HCT116 (cell line): ENCODE results near the gene SGK2. TPM values are rescaled to one million over a fixed set of nuclear protein-coding genes. Genes with fewer than 3 reads are reported as not detected.

Experiments used
- ATAC-seq: fragments of 200-7000 bp; cut with Tn5 transposase; 2 replicates; pipeline ENCODE4 v1.9.1; 2020; ENCODE audit warnings: mild to moderate bottlenecking, moderate library complexity
- BruUV-seq: library from RNA; stranded (reverse); fragments of 400-500 nt; replicated peaks from 2 replicates; lab custom pipeline; 2021; lab: Mats Ljungman, UMichigan
- CTCF ChIA-PET: fragments of 300-600 bp; sonication (Branson Sonifier 250); formaldehyde crosslinking; loops from one replicate; lab custom pipeline; 2021; ENCODE audit warnings: antibody characterized with exemption; lab: Charles Lee
- POLR2A ChIA-PET: fragments of 300-600, 350-600 bp; sonication (Branson Sonifier 250); formaldehyde crosslinking; loops from one replicate; lab custom pipeline; 2021; ENCODE audit warnings: antibody characterized with exemption; lab: Charles Lee
- RAD21 ChIA-PET, 2 experiments: fragments of 300-600 bp; sonication (Branson Sonifier 250); formaldehyde crosslinking; loops; one replicate each; lab custom pipeline; 2023; ENCODE audit warnings: low total read pairs in 2 of 2; ENCODE audit not compliant: uncharacterized antibody in 2 of 2, unreplicated experiment in 2 of 2, low non-redundant PET in 1 of 2; lab: Charles Lee
- DNase-seq: peaks from one replicate; pipeline ENCODE4 v3.0.0-alpha.2; 2010; ENCODE audit warnings: low read depth, low spot score
- H2AFZ ChIP-seq: fragments of 200-600 bp; shearing (Covaris generic), sonication (generic); 2 replicates; pipeline ENCODE4 v1.6.1; 2017; ENCODE audit warnings: low read depth, mixed run types, mixed read lengths, antibody characterized with exemption, low read length; ENCODE audit not compliant: poor library complexity, severe bottlenecking
- H3K27ac ChIP-seq: 2 replicates; pipeline ENCODE4 v1.5.1; 2012; ENCODE audit warnings: low read depth, low read length
- H3K27me3 ChIP-seq: fragments of 200-600 bp; sonication (generic); 2 replicates; pipeline ENCODE4 v1.6.1; 2016; ENCODE audit warnings: mixed run types, low read length, mixed read lengths; ENCODE audit not compliant: insufficient read depth
- H3K36me3 ChIP-seq, 2 experiments: fragments of 200-500 bp in 1 of 2; fragments of 200-600 bp in 1 of 2; sonication (Bioruptor generic) in 1 of 2; sonication (generic) in 1 of 2; 2 replicates each; pipeline versions ENCODE4 v1.5.1 to v1.6.1; 2014 to 2016; ENCODE audit warnings: low read length in 2 of 2, inconsistent platforms in 1 of 2, mixed read lengths in 1 of 2, mixed run types in 1 of 2; ENCODE audit not compliant: insufficient read depth in 2 of 2, control insufficient read depth in 1 of 2
- H3K4me1 ChIP-seq, 2 experiments: fragments of 200-600 bp in 1 of 2; sonication (generic) in 1 of 2; 2 replicates each; pipeline versions ENCODE4 v1.5.1 to v1.6.1; 2012 to 2017; ENCODE audit warnings: low read length in 2 of 2, inconsistent platforms in 1 of 2, mild to moderate bottlenecking in 1 of 2, mixed read lengths in 1 of 2, mixed run types in 1 of 2, moderate library complexity in 1 of 2; ENCODE audit not compliant: insufficient read depth in 2 of 2, control insufficient read depth in 1 of 2
- H3K4me2 ChIP-seq: fragments of 200-600 bp; sonication (generic); 2 replicates; pipeline ENCODE4 v1.6.1; 2017; ENCODE audit warnings: mixed run types, low read length, mixed read lengths
- H3K4me3 ChIP-seq, 2 experiments: fragments of 200-600 bp in 1 of 2; sonication (generic) in 1 of 2; replicated peaks in 1 of 2; 2 replicates each; pipeline ENCODE4 v1.5.1; 2011 to 2016; ENCODE audit warnings: low read length in 2 of 2, control low read depth in 1 of 2, low read depth in 1 of 2, mild to moderate bottlenecking in 1 of 2, mixed read lengths in 1 of 2, mixed run types in 1 of 2
- H3K79me2 ChIP-seq: fragments of 200-600 bp; sonication (generic); 2 replicates; pipeline ENCODE4 v1.6.1; 2017; ENCODE audit warnings: mild to moderate bottlenecking, mixed run types, low read length, moderate library complexity, mixed read lengths; ENCODE audit not compliant: insufficient read depth
- H3K9ac ChIP-seq: fragments of 200-600 bp; sonication (generic); 2 replicates; pipeline ENCODE4 v1.6.1; 2016; ENCODE audit warnings: low read length, mixed read lengths
- H3K9me2 ChIP-seq: fragments of 200-600 bp; sonication (generic), shearing (Covaris generic); 2 replicates; pipeline ENCODE4 v1.6.1; 2017; ENCODE audit warnings: mixed run types, mild to moderate bottlenecking, moderate library complexity; ENCODE audit not compliant: insufficient read depth
- H3K9me3 ChIP-seq, 2 experiments: fragments of 200-500 bp in 1 of 2; fragments of 200-600 bp in 1 of 2; sonication (Bioruptor generic) in 1 of 2; sonication (generic) in 1 of 2; 2 replicates each; pipeline ENCODE4 v1.6.1; 2014 to 2017; ENCODE audit warnings: low read length in 2 of 2, mixed read lengths in 2 of 2, inconsistent platforms in 1 of 2, low read depth in 1 of 2, mild to moderate bottlenecking in 1 of 2, mixed run types in 1 of 2, moderate library complexity in 1 of 2; ENCODE audit not compliant: control insufficient read depth in 1 of 2, insufficient read depth in 1 of 2
- H4K20me1 ChIP-seq: fragments of 200-600 bp; sonication (generic), shearing (Covaris generic); 2 replicates; pipeline ENCODE4 v1.6.1; 2017; ENCODE audit warnings: mixed run types, mild to moderate bottlenecking, moderate library complexity; ENCODE audit not compliant: insufficient read depth
- CBX3 ChIP-seq: IDR thresholded peaks from 2 replicates; pipeline ENCODE4 v1.6.1; 2012; ENCODE audit warnings: low read depth
- EZH2phosphoT487 ChIP-seq: fragments of 200-600 bp; IDR thresholded peaks from 2 replicates; pipeline ENCODE4 v1.6.1; 2018; ENCODE audit warnings: antibody characterized with exemption, borderline replicate concordance
- POLR2A ChIP-seq: IDR thresholded peaks from 2 replicates; pipeline ENCODE4 v1.7.0; 2011; ENCODE audit warnings: borderline replicate concordance; ENCODE audit not compliant: insufficient read depth, insufficient read length; ENCODE audit errors: extremely low read depth
- ZNF274 ChIP-seq: fragments of 200-500 bp; sonication (Bioruptor generic); IDR thresholded peaks from 2 replicates; pipeline ENCODE4 v1.6.1; 2014; ENCODE audit warnings: mild to moderate bottlenecking, low read depth, low read length, inconsistent platforms
- intact Hi-C: fragments of 100-400 bp; cut with micrococcal nuclease; formaldehyde crosslinking; loops from 2 replicates; pipeline ENCODE4 v1.10.0; 2022
- total RNA-seq: library from RNA; stranded (reverse); gene quantifications from one replicate; pipeline ENCODE4 v1.2.1, GENCODE V29; 2021; ENCODE audit not compliant: unreplicated experiment
- TF ChIP-seq, protein P1 (sequence below), 3 experiments: fragments of 200-600 bp in 1 of 3; sonication (generic) in 1 of 3; IDR thresholded peaks in 2 of 3; conservative IDR thresholded peaks in 1 of 3; 2 replicates each; pipeline ENCODE4 v1.5.1; 2012 to 2017; ENCODE audit warnings: low read depth in 2 of 3, low read length in 2 of 3, antibody characterized with exemption in 1 of 3, borderline replicate concordance in 1 of 3, control low read depth in 1 of 3, mild to moderate bottlenecking in 1 of 3, mixed read lengths in 1 of 3, mixed run types in 1 of 3, moderate library complexity in 1 of 3; ENCODE audit not compliant: insufficient read depth in 1 of 3
- TF ChIP-seq, protein P2 (sequence below): IDR thresholded peaks from 2 replicates; pipeline ENCODE4 v1.6.1; 2012

The SGK2 gene
- total RNA-seq, 1 experiment from 2014 or later: 2.3 TPM

DNA sequence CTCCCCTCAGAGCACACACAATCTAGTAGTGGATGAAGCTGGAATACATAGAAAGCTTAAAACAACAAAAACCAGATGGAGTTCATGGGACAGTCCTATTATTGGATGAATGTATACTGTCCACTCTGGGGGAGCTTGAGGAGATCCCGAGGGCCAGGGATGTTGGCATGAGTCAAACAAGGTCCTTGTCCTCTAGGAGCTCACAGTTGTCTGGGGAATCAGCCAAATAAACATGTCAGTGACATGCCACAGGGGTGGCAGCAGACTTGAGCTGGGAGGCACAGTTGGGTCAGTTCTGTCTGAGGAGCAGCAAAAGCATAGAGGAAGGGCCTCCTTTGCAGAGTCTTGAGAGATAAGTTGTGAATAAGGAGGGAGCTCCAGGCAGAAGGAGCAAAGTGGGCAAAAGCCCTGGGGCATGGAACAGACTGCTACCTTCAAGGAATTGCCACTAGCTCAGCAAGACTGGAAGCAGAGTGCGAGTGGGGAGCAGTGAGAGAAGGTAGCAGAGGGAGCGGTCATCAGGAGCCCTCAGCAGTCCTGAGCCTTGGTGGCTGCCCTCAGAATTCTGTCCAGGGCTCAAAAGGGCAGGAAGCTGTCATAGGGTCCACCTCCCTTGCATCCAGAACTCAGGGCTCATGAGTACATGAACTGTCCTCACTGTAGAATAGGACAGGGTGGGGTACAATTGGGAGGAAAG lies 29.2 kb upstream of the SGK2 start:
- POLR2A ChIA-PET: no interaction called here
- no peak for ATAC-seq
- no peaks in the 10 kb centered on the region for H3K27me3 ChIP-seq

More for the DNA sequence above, 29.2 kb upstream of the SGK2 start:
- Histone ChIP-seq H3K9me2 (no peaks in the 10 kb centered on the region), H3K36me3 (no peaks in the 10 kb centered on the region), H3K9me3 (no peaks in the 10 kb centered on the region), H4K20me1 (no peaks in the 10 kb centered on the region), H3K4me1 (no peaks in the 10 kb centered on the region), H3K79me2 (no peaks in the 10 kb centered on the region), H3K4me2 (no peak overlapping the region), H3K27ac (no peak overlapping the region), H3K4me3 (no peak overlapping the region), H2AFZ (no peak overlapping the region), H3K9ac (no peak overlapping the region)
- intact Hi-C loops: loop anchor here (10.0 kb wide), 1 partner anchor 665 kb away; no protein-coding TSS in a partner anchor
- ChIA-PET CTCF (interaction anchor here (1.1 to 2.9 kb wide), 3 partner anchors 9 to 21 kb away, joined by 3 to 9 read pairs (median 4); no protein-coding TSS in a partner anchor), RAD21 (interaction anchor here in 1 of 2 experiments (0.7 kb wide), 1 partner anchor 9 kb away, joined by 3 read pairs; no protein-coding TSS in a partner anchor)
- no peak for DNase-seq
- TF ChIP-seq, protein P1, sequence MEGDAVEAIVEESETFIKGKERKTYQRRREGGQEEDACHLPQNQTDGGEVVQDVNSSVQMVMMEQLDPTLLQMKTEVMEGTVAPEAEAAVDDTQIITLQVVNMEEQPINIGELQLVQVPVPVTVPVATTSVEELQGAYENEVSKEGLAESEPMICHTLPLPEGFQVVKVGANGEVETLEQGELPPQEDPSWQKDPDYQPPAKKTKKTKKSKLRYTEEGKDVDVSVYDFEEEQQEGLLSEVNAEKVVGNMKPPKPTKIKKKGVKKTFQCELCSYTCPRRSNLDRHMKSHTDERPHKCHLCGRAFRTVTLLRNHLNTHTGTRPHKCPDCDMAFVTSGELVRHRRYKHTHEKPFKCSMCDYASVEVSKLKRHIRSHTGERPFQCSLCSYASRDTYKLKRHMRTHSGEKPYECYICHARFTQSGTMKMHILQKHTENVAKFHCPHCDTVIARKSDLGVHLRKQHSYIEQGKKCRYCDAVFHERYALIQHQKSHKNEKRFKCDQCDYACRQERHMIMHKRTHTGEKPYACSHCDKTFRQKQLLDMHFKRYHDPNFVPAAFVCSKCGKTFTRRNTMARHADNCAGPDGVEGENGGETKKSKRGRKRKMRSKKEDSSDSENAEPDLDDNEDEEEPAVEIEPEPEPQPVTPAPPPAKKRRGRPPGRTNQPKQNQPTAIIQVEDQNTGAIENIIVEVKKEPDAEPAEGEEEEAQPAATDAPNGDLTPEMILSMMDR (IDR thresholded peaks at IDR 0.05 in 2 of 3, conservative IDR thresholded peaks at IDR 0.05 in 1 of 3; ENCODE audit: borderline replicate concordance in 1 of 3, insufficient read depth in 1 of 3, low read depth in 2 of 3, low read length in 2 of 3): no peak
- TF ChIP-seq POLR2A (no peak), ZNF274 (no peak), CBX3 (no peak), EZH2phosphoT487 (no peak)
- TF ChIP-seq, protein P2, sequence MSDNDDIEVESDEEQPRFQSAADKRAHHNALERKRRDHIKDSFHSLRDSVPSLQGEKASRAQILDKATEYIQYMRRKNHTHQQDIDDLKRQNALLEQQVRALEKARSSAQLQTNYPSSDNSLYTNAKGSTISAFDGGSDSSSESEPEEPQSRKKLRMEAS: no peak
- BruUV-seq: no TSS peak
